IPS-NIHi11 (cell line): ENCODE results near the gene RPS6KA5.
"Not testable (repeated sequence)": the region's sequence is repeated elsewhere in the genome, so short reads cannot be mapped to it uniquely, and the experiment has no call there.

Source experiments
- DNase-seq: peaks from one replicate; pipeline ENCODE4 v3.0.0; 2012; ENCODE audit warnings: mixed read lengths, low spot score

Gene RPS6KA5

GRCh38 chr14:90829677-90830076, 230.8 kb downstream of the RPS6KA5 start:
- no peak for DNase-seq

- DNase-seq = no peak
Observed at GRCh38 chr14:90828642-90829487, 231.6 kb downstream of the RPS6KA5 start.

GRCh38 chr14:90827919-90828610, 232.4 kb downstream of the RPS6KA5 start:
- peak; percentile 100 for DNase-seq

GRCh38 chr14:90823542-90823941, 236.9 kb downstream of the RPS6KA5 start:
- not testable (repeated sequence) for DNase-seq

GRCh38 chr14:90820958-90821357, 239.5 kb downstream of the RPS6KA5 start:
- DNase-seq = no peak

GRCh38 chr14:90819734-90820393, 240.6 kb downstream of the RPS6KA5 start:
- no peak for DNase-seq

GRCh38 chr14:90818715-90819114, 241.7 kb downstream of the RPS6KA5 start:
- no peak for DNase-seq

- peak; percentile 32 for DNase-seq
Observed at GRCh38 chr14:90816681-90817436, 243.6 kb downstream of the RPS6KA5 start.

GRCh38 chr14:90815822-90816662, 244.4 kb downstream of the RPS6KA5 start, which contains the start of gene TTC7B:
TSS of gene TTC7B (minus strand) at chr14:90816430. CDS start at chr14:90816295, 135 bp downstream.
- DNase-seq = peak; percentile 99

GRCh38 chr14:90815572-90815821, 244.9 kb downstream of the RPS6KA5 start:
- no peak for DNase-seq

- DNase-seq = no peak
Observed at GRCh38 chr14:90814806-90815571, 245.5 kb downstream of the RPS6KA5 start.

GRCh38 chr14:90813442-90813841, 247.0 kb downstream of the RPS6KA5 start:
- DNase-seq = no peak

- DNase-seq = no peak
Observed at GRCh38 chr14:90812109-90812508, 248.3 kb downstream of the RPS6KA5 start.

GRCh38 chr14:90811641-90812040, 248.8 kb downstream of the RPS6KA5 start:
- DNase-seq = no peak

GRCh38 chr14:90810806-90811205, 249.6 kb downstream of the RPS6KA5 start:
- DNase-seq = no peak

- DNase-seq = no peak
Observed at GRCh38 chr14:90809530-90810312, 250.7 kb downstream of the RPS6KA5 start.

GRCh38 chr14:90808759-90809529, 251.5 kb downstream of the RPS6KA5 start:
- no peak for DNase-seq

GRCh38 chr14:90807060-90807459, 253.4 kb downstream of the RPS6KA5 start:
- DNase-seq = no peak
